GM21825 (cell line): Measurements from ENCODE around the gene TCEA3.

Source experiments
- ATAC-seq: cut with Tn5 transposase; IDR thresholded peaks from one replicate; pipeline ENCODE4 v1.9.1; 2021; ENCODE audit warnings: mild to moderate bottlenecking, moderate library complexity; ENCODE audit not compliant: unreplicated experiment

Gene TCEA3

DNA sequence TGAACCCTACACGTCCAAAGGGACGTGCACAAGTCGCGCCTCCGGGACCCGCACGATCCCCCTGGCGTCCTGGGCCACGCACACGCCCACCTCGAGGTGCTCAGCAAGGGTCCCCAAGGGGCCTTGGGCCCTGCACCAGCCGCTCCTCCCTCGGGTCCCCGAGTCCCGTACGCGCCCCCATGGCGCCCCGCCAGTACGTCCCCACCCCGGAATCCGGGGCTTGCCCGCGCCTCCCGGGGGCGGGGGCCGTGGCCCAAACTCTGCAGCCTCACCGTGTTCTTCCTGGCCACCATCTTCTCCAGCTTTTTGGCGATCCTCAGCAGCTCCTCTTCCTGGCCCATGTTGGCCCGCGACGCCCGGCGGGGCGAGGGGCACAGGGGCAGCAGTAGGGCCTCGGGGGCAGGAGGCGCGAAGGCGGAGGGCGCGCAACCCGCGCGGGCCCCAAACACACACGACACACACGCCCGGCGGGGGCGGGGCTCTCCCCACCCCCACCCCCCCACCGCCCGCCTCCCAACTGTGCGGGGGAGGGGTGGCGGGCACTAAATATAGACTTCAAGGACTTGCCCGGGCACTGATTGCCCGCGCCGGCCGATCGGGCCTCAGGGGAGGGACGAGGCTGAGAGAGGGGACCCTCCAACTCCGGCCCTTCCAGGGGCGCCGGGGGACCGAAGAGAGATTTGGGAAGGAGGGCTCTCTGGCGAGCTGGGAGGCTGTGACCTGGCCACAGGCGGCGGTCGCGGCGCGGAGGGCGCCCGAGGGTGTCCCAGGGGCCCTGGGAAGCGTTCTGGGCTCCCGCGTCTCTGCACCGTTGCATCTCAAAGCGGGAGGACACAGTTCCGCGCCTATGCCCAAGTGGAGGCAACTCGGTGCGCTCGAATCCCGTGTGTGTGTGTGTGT, at the start of gene TCEA3:
Gene TCEA3, minus strand, starts transcription at position 456 of the 900 bp plus-strand sequence. Its CDS starts 115 bp downstream, at position 341.
- ATAC-seq = no peak

DNA sequence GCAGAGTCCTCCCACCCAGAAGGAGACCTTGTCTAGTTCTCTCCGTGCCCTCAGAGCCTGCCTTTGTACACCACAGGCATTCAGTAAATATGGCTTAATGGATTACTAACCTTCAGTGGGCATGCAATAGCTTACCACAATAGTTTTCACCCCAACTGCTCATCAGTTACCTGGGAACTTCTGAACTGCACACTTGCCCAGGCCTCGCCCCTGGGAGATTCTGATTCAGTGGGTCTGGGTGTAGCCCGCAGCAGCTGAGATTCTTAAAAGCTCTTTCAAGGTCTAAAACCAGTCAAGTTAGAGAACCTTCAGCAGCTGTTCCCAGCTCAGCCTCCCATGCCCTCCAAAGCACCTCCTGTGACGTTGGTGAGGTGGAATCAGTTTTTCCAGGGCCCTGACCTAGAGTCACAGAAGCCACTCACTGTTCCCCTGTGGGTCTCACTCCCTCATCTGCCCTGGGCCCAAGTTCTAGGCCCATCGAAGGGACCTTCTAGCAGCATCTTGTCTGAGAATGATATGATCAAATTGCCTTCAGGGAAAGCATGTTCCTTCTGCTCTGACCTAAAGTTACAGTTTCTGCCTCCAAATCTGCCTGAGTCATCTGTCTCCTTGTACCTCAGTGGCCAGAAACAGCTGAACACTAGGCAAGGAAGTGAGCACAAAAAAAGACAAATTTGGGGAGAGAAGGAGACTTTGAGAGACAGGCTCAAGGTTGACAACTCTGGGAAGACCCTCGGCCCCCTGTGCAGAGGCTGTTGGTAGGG, 48.7 kb upstream of the TCEA3 start:
- no peak for ATAC-seq

GRCh38 chr1:23472351-23473036, 47.9 kb upstream of the TCEA3 start:
- ATAC-seq = no peak

GRCh38 chr1:23471473-23472075, 47.0 kb upstream of the TCEA3 start:
- ATAC-seq = no peak

DNA sequence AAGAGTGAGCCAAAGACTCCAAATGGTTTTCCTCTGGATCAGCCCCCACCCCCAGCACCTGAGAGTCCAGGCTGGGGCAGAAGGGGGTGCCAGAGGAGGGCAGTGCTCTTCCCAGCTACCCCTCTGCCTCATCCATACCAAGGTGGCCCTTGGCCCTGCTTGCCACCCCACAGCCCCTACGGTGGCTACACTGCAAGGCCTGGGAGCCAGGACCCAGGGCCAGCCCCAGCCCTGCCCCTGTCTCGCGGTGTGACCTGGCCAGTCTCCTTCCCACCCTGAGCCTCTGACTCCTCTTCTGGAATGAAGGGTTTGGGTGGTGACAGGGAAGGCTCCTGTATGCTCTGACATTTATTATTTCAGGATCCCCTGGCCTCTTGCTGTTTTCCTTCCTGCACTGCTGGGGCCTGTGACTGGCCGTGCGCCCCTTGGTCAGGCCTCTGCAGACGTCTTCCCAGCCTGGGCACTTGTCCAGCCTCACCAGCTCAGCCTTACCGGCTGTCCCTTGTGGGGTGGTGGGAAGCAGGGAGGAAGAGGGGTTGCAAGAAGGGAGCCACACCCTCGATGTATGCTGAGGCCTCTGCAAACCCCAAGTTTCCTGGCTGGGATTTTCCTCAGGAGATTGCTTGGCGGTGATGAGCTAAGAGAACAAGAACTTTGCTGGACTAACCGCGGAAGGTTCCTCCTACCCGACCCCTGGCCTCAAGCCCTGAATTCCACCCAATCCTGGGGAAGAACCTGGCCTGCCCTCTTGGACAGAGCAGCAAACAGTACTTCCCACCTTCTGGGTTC, 45.9 kb upstream of the TCEA3 start:
- ATAC-seq = no peak

DNA sequence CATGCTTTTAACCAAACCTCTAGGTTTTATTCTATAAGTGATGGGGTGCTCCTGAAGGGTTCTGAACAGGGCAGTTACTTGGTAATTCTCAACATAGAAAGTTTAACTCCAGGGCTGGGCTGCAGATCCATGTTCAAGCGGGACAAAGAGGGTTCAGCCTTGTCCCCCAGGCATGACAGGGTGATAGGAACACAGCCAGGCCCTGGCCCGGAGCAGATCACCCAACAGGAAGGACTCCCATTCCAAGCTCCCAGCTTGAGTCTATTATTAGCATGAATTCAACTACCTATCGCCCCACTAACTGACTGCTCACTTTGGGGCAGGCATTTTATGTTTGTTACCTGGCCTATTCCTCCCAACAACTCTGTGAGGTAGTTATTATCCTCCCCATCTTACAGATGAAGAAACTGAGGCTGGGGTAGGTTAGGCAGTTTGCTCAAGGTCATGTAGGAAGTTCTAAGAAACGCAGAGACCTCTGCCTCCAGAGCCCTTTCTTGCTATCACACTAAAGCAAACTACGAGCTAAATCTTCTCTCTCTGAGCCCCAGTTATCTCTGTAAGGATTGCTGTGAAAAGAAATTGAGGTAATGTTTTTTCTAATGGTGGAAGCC, 44.9 kb upstream of the TCEA3 start:
- no peak for ATAC-seq

DNA sequence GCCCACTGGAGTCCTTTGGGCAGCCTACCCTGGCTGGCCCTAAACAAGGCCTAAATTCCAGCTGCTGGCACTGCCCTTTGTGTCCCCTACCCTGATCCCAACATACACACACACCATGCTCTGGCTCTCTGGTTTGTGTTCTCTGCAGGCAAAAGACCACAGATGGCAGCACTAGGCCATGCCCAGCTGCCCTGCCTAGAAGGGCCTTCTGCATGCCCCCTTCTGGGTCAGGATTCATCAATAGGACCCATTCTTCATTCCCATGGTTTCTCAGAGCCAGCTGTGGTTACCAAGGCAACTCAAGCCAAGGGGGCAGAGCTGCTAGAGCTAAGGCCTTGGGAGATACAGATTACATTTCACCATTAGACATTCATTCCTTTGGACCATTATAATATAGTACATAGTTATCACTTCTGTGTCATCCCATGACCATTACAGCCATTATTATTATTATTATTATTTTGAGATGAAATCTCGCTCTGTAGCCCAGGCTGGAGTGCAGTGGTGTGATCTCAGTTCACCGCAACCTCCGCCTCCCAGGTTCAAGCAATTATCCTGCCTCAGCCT, 42.0 kb upstream of the TCEA3 start:
- no peak for ATAC-seq

DNA sequence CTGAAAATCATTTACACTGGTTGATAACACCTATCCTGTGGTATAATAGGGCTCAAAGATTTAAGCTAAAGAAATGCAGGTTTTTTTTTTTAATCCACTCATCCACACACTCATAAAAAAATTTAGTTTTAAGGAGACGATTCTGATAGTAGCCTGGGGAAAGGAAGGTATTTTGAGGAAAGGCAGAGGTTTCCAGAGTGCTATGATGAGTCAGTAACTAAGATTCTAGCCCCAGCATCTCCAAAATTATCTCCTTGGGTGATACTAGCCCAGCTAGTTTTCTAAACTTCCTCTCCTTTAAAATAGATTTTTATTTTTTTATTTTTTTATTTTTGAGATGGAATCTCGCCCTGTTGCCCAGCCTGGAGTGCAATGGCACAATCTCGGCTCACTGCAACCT, 38.7 kb upstream of the TCEA3 start:
- no peak for ATAC-seq

DNA sequence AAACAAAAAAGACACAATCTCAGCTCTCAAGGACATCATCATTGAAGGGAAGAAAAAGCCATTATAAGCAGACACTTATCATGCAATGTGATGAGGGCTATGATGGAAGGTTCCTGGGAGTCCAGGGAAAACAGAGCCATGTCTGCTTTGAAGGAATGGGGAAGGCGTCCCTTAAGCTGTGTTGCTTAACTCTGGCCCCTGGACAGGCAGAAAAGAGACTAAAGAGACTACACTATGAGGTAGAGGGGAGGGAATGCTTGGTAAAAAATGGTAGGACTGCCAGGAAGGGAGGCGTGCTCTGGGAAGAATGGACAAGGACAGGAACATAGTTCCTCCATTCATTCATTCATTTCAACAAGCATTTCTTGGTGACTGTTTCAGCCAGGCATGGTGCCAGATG, 38.2 kb upstream of the TCEA3 start:
- ATAC-seq = no peak

GRCh38 chr1:23461050-23461449, 36.5 kb upstream of the TCEA3 start:
- ATAC-seq = no peak

DNA sequence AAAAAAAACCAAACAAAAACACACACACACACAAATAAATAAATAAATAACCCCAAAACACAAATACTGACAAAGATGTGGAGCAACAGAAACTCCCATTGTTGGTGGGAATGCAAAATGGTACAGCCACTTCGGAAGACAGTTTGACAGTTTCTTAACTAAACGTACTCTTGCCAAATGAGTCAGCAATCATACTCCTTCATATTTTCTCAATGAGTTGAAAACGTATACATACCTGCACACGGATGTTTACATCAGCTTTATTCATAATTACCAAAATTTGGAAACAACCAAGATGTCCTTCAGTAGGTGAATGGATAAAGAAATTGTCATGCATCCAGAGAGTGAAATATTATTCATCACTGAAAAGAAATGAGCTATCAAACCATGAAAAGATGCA, 36.0 kb upstream of the TCEA3 start:
- ATAC-seq = no peak

- ATAC-seq = no peak
These were observed 34.8 kb upstream of the TCEA3 start for GRCh38 chr1:23459338-23459757.

DNA sequence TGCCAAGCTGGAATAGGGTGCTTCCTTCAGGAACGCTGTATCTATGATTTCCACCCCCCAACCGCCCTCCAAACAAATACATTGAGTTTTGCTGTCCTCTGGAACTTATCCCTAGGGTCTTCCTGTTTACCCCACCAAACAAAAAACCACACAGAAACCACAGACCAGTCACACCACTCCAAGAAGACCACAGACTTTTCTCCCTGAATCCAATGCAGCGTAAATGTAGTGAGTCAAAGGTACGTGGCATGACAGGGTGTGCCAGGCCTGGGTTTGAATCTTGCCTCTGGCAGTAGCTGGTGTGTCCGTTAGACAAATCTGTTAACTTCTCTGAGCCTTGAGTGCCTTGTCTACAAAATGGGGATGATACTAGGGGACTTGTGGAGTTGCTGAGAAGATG, 31.7 kb upstream of the TCEA3 start:
- no peak for ATAC-seq

- ATAC-seq = no peak
These were observed 29.0 kb upstream of the TCEA3 start for GRCh38 chr1:23453455-23454000.

DNA sequence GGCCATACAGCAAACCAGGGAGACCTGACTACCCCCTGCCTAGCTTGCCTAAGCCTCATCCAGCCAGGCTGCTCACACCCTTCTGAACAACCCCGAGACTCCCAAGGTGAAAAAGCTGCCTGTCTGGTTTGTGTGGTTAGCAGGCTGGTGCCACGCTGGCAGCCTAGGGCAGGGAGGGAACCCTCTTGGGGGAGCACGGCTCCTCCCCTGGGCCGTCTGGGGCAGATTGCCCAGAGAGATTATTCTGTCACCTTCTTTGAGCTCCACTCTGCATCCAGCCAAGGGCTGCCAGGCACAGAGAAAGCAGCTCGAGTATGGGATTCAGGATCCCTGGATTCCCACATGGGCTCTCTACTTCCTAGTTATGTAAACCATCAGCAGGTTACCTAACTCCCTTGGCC, 27.5 kb upstream of the TCEA3 start:
- no peak for ATAC-seq

GRCh38 chr1:23451441-23451840, 26.9 kb upstream of the TCEA3 start:
- ATAC-seq = no peak

DNA sequence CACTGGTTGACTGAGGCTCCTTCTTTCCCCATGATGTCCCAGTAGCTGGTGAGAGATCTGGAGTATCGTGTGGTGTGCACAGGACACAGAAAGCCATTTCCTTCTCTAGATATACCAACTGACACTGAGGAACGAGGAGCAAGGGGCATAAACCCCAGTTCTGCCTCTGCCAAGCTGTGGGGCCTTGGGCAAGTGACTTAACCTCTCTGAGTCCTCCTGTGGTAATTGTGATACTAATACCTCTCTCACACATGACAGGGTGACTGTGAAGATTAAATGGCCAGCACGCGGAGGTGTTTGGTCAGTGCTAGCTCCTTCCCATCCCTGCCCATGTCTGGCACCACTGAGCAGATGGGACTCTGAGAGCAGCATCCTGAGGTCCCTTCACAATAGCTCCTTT, 26.3 kb upstream of the TCEA3 start:
- ATAC-seq = no peak

GRCh38 chr1:23449958-23450357, 25.4 kb upstream of the TCEA3 start:
- ATAC-seq = no peak

- no peak for ATAC-seq
These were observed 24.8 kb upstream of the TCEA3 start for GRCh38 chr1:23449306-23449705.
